ENCODE results near the gene CCL4. TPM values are rescaled to one million over a fixed set of nuclear protein-coding genes. Genes with fewer than 3 reads are reported as not detected.
A peak's percentile ranks its signal among the peaks of the same experiment; 100 is the strongest.

The CCL4 gene
- total RNA-seq, 1 experiment from 2014 or later, result 7.6 TPM

- no peak for DNase-seq
- Histone ChIP-seq H3K9ac (ENCODE audit: low read length) (no peak overlapping the region), H3K36me3 (ENCODE audit: insufficient read depth, low read length) (no peaks in the 10 kb centered on the region), H3K4me3 (ENCODE audit: low read length) (no peak overlapping the region), H3K9me3 (ENCODE audit: low read length) (no peaks in the 10 kb centered on the region), H3K9me2 (replicated peaks; ENCODE audit: insufficient read depth, low read length) (no peaks in the 10 kb centered on the region), H3K27ac (ENCODE audit: low read length) (no peak overlapping the region), H3K4me1 (ENCODE audit: low read length) (peaks cover 11% of the 10 kb centered on the region), H3K79me2 (ENCODE audit: low read length) (no peaks in the 10 kb centered on the region), H2AFZ (ENCODE audit: low read length) (no peak overlapping the region), H4K20me1 (ENCODE audit: insufficient read depth, low read depth, low read length) (no peaks in the 10 kb centered on the region; the same call in 1 of the 2 replicates), H3K27me3 (ENCODE audit: low read length) (peaks cover 3% of the 10 kb centered on the region; the same call in 1 of the 2 replicates), H3K4me2 (ENCODE audit: low read depth, low read length, poor library complexity, severe bottlenecking) (no peak overlapping the region)
These were observed 44.0 kb downstream of the CCL4 start for GRCh38 chr17:36147601-36148000.

GRCh38 chr17:36148559-36149295 is 45.1 kb downstream of the CCL4 start:
- no peak overlapping the region for H3K9ac ChIP-seq (ENCODE audit: low read length)
- no peak overlapping the region for H3K4me3 ChIP-seq (ENCODE audit: low read length)
- no peaks in the 10 kb centered on the region for H3K9me2 ChIP-seq (replicated peaks; ENCODE audit: insufficient read depth, low read length)
- H3K4me1 ChIP-seq (ENCODE audit: low read length), result peaks cover 15% of the 10 kb centered on the region
- no peak overlapping the region for H2AFZ ChIP-seq (ENCODE audit: low read length)
- H3K36me3 ChIP-seq (ENCODE audit: insufficient read depth, low read length), result no peaks in the 10 kb centered on the region
- H3K27ac ChIP-seq (ENCODE audit: low read length), result no peak overlapping the region
- H3K4me2 ChIP-seq (ENCODE audit: low read depth, low read length, poor library complexity, severe bottlenecking), result no peak overlapping the region
- no peaks in the 10 kb centered on the region; the same call in 1 of the 2 replicates for H4K20me1 ChIP-seq (ENCODE audit: insufficient read depth, low read depth, low read length)
- no peaks in the 10 kb centered on the region for H3K9me3 ChIP-seq (ENCODE audit: low read length)
- H3K79me2 ChIP-seq (ENCODE audit: low read length), result no peaks in the 10 kb centered on the region
- peaks cover 3% of the 10 kb centered on the region; the same call in 1 of the 2 replicates for H3K27me3 ChIP-seq (ENCODE audit: low read length)
- DNase-seq, result peak; percentile 94

- Histone ChIP-seq H3K9me2 (replicated peaks; ENCODE audit: insufficient read depth, low read length) (no peaks in the 10 kb centered on the region), H4K20me1 (ENCODE audit: insufficient read depth, low read depth, low read length) (no peaks in the 10 kb centered on the region; the same call in 1 of the 2 replicates), H3K9ac (ENCODE audit: low read length) (no peak overlapping the region), H3K9me3 (ENCODE audit: low read length) (no peaks in the 10 kb centered on the region), H3K27me3 (ENCODE audit: low read length) (peaks cover 3% of the 10 kb centered on the region; the same call in 1 of the 2 replicates), H3K36me3 (ENCODE audit: insufficient read depth, low read length) (no peaks in the 10 kb centered on the region), H3K4me2 (ENCODE audit: low read depth, low read length, poor library complexity, severe bottlenecking) (no peak overlapping the region), H2AFZ (ENCODE audit: low read length) (no peak overlapping the region), H3K4me3 (ENCODE audit: low read length) (no peak overlapping the region), H3K79me2 (ENCODE audit: low read length) (no peaks in the 10 kb centered on the region), H3K4me1 (ENCODE audit: low read length) (peaks cover 22% of the 10 kb centered on the region), H3K27ac (ENCODE audit: low read length) (no peak overlapping the region)
- no peak for DNase-seq
These were observed 45.7 kb downstream of the CCL4 start for GRCh38 chr17:36149296-36149820.

- Histone ChIP-seq H3K4me1 (ENCODE audit: low read length) (peaks cover 22% of the 10 kb centered on the region), H2AFZ (ENCODE audit: low read length) (no peak overlapping the region), H3K9me2 (replicated peaks; ENCODE audit: insufficient read depth, low read length) (no peaks in the 10 kb centered on the region), H3K4me2 (ENCODE audit: low read depth, low read length, poor library complexity, severe bottlenecking) (no peak overlapping the region), H3K27me3 (ENCODE audit: low read length) (peaks cover 3% of the 10 kb centered on the region; the same call in 1 of the 2 replicates), H4K20me1 (ENCODE audit: insufficient read depth, low read depth, low read length) (no peaks in the 10 kb centered on the region; the same call in 1 of the 2 replicates), H3K36me3 (ENCODE audit: insufficient read depth, low read length) (no peaks in the 10 kb centered on the region), H3K4me3 (ENCODE audit: low read length) (no peak overlapping the region), H3K9me3 (ENCODE audit: low read length) (no peaks in the 10 kb centered on the region), H3K27ac (ENCODE audit: low read length) (no peak overlapping the region), H3K79me2 (ENCODE audit: low read length) (no peaks in the 10 kb centered on the region), H3K9ac (ENCODE audit: low read length) (no peak overlapping the region)
- DNase-seq, result peak; percentile 40
These were observed 48.4 kb downstream of the CCL4 start for GRCh38 chr17:36151891-36152638.

- H3K4me1 ChIP-seq (ENCODE audit: low read length), result peaks cover 22% of the 10 kb centered on the region
- H3K27me3 ChIP-seq (ENCODE audit: low read length), result peaks cover 3% of the 10 kb centered on the region; the same call in 1 of the 2 replicates
- no peak overlapping the region for H3K4me3 ChIP-seq (ENCODE audit: low read length)
- H3K36me3 ChIP-seq (ENCODE audit: insufficient read depth, low read length), result no peaks in the 10 kb centered on the region
- H4K20me1 ChIP-seq (ENCODE audit: insufficient read depth, low read depth, low read length), result no peaks in the 10 kb centered on the region; the same call in 1 of the 2 replicates
- no peaks in the 10 kb centered on the region for H3K79me2 ChIP-seq (ENCODE audit: low read length)
- H3K9me2 ChIP-seq (replicated peaks; ENCODE audit: insufficient read depth, low read length), result no peaks in the 10 kb centered on the region
- no peak overlapping the region for H3K4me2 ChIP-seq (ENCODE audit: low read depth, low read length, poor library complexity, severe bottlenecking)
- no peak overlapping the region for H3K9ac ChIP-seq (ENCODE audit: low read length)
- DNase-seq, result peak; percentile 66
- no peaks in the 10 kb centered on the region for H3K9me3 ChIP-seq (ENCODE audit: low read length)
- no peak overlapping the region for H3K27ac ChIP-seq (ENCODE audit: low read length)
- no peak overlapping the region for H2AFZ ChIP-seq (ENCODE audit: low read length)
These were observed 49.1 kb downstream of the CCL4 start for GRCh38 chr17:36152639-36153120.

- no peak overlapping the region for H2AFZ ChIP-seq (ENCODE audit: low read length)
- no peaks in the 10 kb centered on the region; the same call in 1 of the 2 replicates for H4K20me1 ChIP-seq (ENCODE audit: insufficient read depth, low read depth, low read length)
- peaks cover 3% of the 10 kb centered on the region; the same call in 1 of the 2 replicates for H3K27me3 ChIP-seq (ENCODE audit: low read length)
- H3K9me2 ChIP-seq (replicated peaks; ENCODE audit: insufficient read depth, low read length), result no peaks in the 10 kb centered on the region
- no peak overlapping the region for H3K27ac ChIP-seq (ENCODE audit: low read length)
- no peaks in the 10 kb centered on the region for H3K79me2 ChIP-seq (ENCODE audit: low read length)
- H3K4me3 ChIP-seq (ENCODE audit: low read length), result no peak overlapping the region
- peak; percentile 56 for DNase-seq
- H3K9ac ChIP-seq (ENCODE audit: low read length), result no peak overlapping the region
- H3K36me3 ChIP-seq (ENCODE audit: insufficient read depth, low read length), result no peaks in the 10 kb centered on the region
- peaks cover 21% of the 10 kb centered on the region for H3K4me1 ChIP-seq (ENCODE audit: low read length)
- peak overlapping the region; percentile 17 for H3K4me2 ChIP-seq (ENCODE audit: low read depth, low read length, poor library complexity, severe bottlenecking)
- no peaks in the 10 kb centered on the region for H3K9me3 ChIP-seq (ENCODE audit: low read length)
These were observed 50.4 kb downstream of the CCL4 start for GRCh38 chr17:36153895-36154610.
